Kidney epithelial cell (primary cell): ENCODE data around the gene RPL26. TPM values are rescaled to one million over a fixed set of nuclear protein-coding genes. Genes with fewer than 3 reads are reported as not detected.

Experiments used
- DNase-seq: peaks from one replicate; pipeline ENCODE4 v3.0.0-alpha.2; 2010; ENCODE audit warnings: low read depth
- H3K27me3 ChIP-seq: 2 replicates; pipeline ENCODE4 v1.6.0; 2011; ENCODE audit warnings: low read length; ENCODE audit not compliant: control insufficient read depth, insufficient read depth
- H3K36me3 ChIP-seq: 2 replicates; pipeline ENCODE4 v1.5.1; 2011; ENCODE audit warnings: low read length; ENCODE audit not compliant: control insufficient read depth, insufficient read depth
- H3K4me3 ChIP-seq: 2 replicates; pipeline ENCODE4 v1.5.1; 2011; ENCODE audit warnings: low read depth, mild to moderate bottlenecking, control low read depth, low read length
- CTCF ChIP-seq: IDR thresholded peaks from 2 replicates; pipeline ENCODE4 v1.5.1; 2011; ENCODE audit warnings: mild to moderate bottlenecking, moderate library complexity, low read length, control low read depth, inconsistent platforms; ENCODE audit not compliant: insufficient read depth, poor library complexity, severe bottlenecking
- total RNA-seq: library from RNA; depleted of rRNA; stranded (reverse); fragments of >200 nt; gene quantifications from 2 replicates; pipeline ENCODE4 v1.2.3, GENCODE V29; 2015

RPL26 gene
- total RNA-seq, 1 donor from 2014 or later, result 6,972 TPM

GRCh38 chr17:8368193-8368592 is 14.8 kb downstream of the RPL26 start:
- DNase-seq, result no peak
- Histone ChIP-seq H3K27me3 (no peaks in the 10 kb centered on the region), H3K4me3 (no peak overlapping the region), H3K36me3 (no peaks in the 10 kb centered on the region)
- no peak for TF ChIP-seq CTCF

GRCh38 chr17:8366231-8366630 is 16.8 kb downstream of the RPL26 start:
- no peak for TF ChIP-seq CTCF
- no peak for DNase-seq
- H3K27me3 ChIP-seq, result no peaks in the 10 kb centered on the region
- H3K36me3 ChIP-seq, result no peaks in the 10 kb centered on the region
- H3K4me3 ChIP-seq, result no peak overlapping the region

GRCh38 chr17:8365143-8365542 is 17.9 kb downstream of the RPL26 start:
- no peak for DNase-seq
- TF ChIP-seq CTCF, result no peak
- no peaks in the 10 kb centered on the region for H3K27me3 ChIP-seq

GRCh38 chr17:8362651-8363332 is 20.2 kb downstream of the RPL26 start:
- DNase-seq, result no peak
- Histone ChIP-seq H3K27me3 (no peaks in the 10 kb centered on the region), H3K4me3 (no peak overlapping the region), H3K36me3 (no peaks in the 10 kb centered on the region)
- TF ChIP-seq CTCF, result no peak

More at GRCh38 chr17:8365143-8365542, 17.9 kb downstream of the RPL26 start:
- Histone ChIP-seq H3K4me3 (no peak overlapping the region), H3K36me3 (no peaks in the 10 kb centered on the region)

GRCh38 chr17:8360751-8361150 is 22.2 kb downstream of the RPL26 start:
- Histone ChIP-seq H3K27me3 (no peaks in the 10 kb centered on the region), H3K4me3 (no peak overlapping the region), H3K36me3 (no peaks in the 10 kb centered on the region)
- no peak for DNase-seq
- TF ChIP-seq CTCF, result no peak

GRCh38 chr17:8360260-8360659 is 22.7 kb downstream of the RPL26 start:
- Histone ChIP-seq H3K4me3 (no peak overlapping the region), H3K36me3 (no peaks in the 10 kb centered on the region), H3K27me3 (no peaks in the 10 kb centered on the region)
- no peak for DNase-seq
- TF ChIP-seq CTCF, result no peak
